Bronchial epithelial cell (primary cell): Measurements from ENCODE around the gene TUBB4B. TPM values are rescaled to one million over a fixed set of nuclear protein-coding genes. Genes with fewer than 3 reads are reported as not detected.

Source experiments
- DNase-seq: peaks from one replicate; pipeline ENCODE4 v3.0.0-alpha.2; 2010; ENCODE audit warnings: low read depth
- FAIRE-seq: peaks from 2 replicates; lab custom pipeline; 2011; peaks lifted over from hg19 to GRCh38; lab: Jason Lieb, UNC
- H3K27me3 ChIP-seq: 2 replicates; pipeline ENCODE4 v1.5.1; 2011; ENCODE audit warnings: low read length; ENCODE audit not compliant: control insufficient read depth, insufficient read depth
- H3K36me3 ChIP-seq: 2 replicates; pipeline ENCODE4 v1.5.1; 2011; ENCODE audit warnings: low read length; ENCODE audit not compliant: control insufficient read depth, insufficient read depth
- H3K4me3 ChIP-seq: 2 replicates; pipeline ENCODE4 v1.5.1; 2011; ENCODE audit warnings: mild to moderate bottlenecking, low read depth, low read length, control low read depth
- CTCF ChIP-seq: IDR thresholded peaks from 2 replicates; pipeline ENCODE4 v1.5.1; 2011; ENCODE audit warnings: mild to moderate bottlenecking, moderate library complexity, low read length, control low read depth, inconsistent platforms; ENCODE audit not compliant: insufficient read depth, severe bottlenecking
- total RNA-seq: library from RNA; depleted of rRNA; stranded (reverse); fragments of >200 nt; gene quantifications from 2 replicates; pipeline ENCODE4 v1.2.1, GENCODE V29; 2014

The TUBB4B gene
- total RNA-seq, 1 donor from 2014 or later, result 82.7 TPM

GRCh38 chr9:137205126-137206069 is 35.7 kb upstream of the TUBB4B start, which contains the start of the genes NDOR1 and TMEM203:
NDOR1 (plus strand) TSS chr9:137205700; CDS start chr9:137205778, 78 bp downstream.
TMEM203 (minus strand) TSS chr9:137205648; CDS start chr9:137205414, 234 bp downstream.
- Histone ChIP-seq H3K36me3 (peaks cover 3% of the 10 kb centered on the region), H3K4me3 (peak within 1 kb of the TSS; percentile 83), H3K27me3 (no peaks in the 10 kb centered on the region)
- peak; percentile 53 for DNase-seq
- FAIRE-seq, result no peak
- no peak for TF ChIP-seq CTCF

GRCh38 chr9:137206602-137207001 is 34.5 kb upstream of the TUBB4B start:
- no peak for DNase-seq
- Histone ChIP-seq H3K36me3 (peaks cover 3% of the 10 kb centered on the region), H3K27me3 (no peaks in the 10 kb centered on the region), H3K4me3 (no peak overlapping the region)
- TF ChIP-seq CTCF, result no peak
- FAIRE-seq, result no peak

- FAIRE-seq, result no peak
- TF ChIP-seq CTCF, result no peak
- no peak for DNase-seq
- no peaks in the 10 kb centered on the region for H3K27me3 ChIP-seq
- H3K4me3 ChIP-seq, result no peak overlapping the region
- peaks cover 9% of the 10 kb centered on the region for H3K36me3 ChIP-seq
These were observed 29.6 kb upstream of the TUBB4B start for GRCh38 chr9:137211532-137211931.

GRCh38 chr9:137212520-137212919 is 28.6 kb upstream of the TUBB4B start:
- no peak for DNase-seq
- no peaks in the 10 kb centered on the region for H3K27me3 ChIP-seq
- peaks cover 8% of the 10 kb centered on the region for H3K36me3 ChIP-seq
- no peak for FAIRE-seq
- TF ChIP-seq CTCF, result no peak
- no peak overlapping the region for H3K4me3 ChIP-seq

GRCh38 chr9:137213160-137214060 is 27.7 kb upstream of the TUBB4B start:
- peak; percentile 35 for TF ChIP-seq CTCF
- no peak for DNase-seq
- no peak for FAIRE-seq
- Histone ChIP-seq H3K27me3 (no peaks in the 10 kb centered on the region), H3K4me3 (no peak overlapping the region), H3K36me3 (peaks cover 8% of the 10 kb centered on the region)
